Panc1 (cell line): ENCODE measurements around the gene GGCX. TPM values are rescaled to one million over a fixed set of nuclear protein-coding genes. Genes with fewer than 3 reads are reported as not detected.

Source experiments
- ATAC-seq: fragments of 200-7000 bp; cut with Tn5 transposase; 2 replicates; pipeline ENCODE4 v1.9.1; 2020; ENCODE audit warnings: mild to moderate bottlenecking, moderate library complexity
- BruUV-seq: library from RNA; stranded (reverse); fragments of 400-500 nt; replicated peaks from 2 replicates; lab custom pipeline; 2021; lab: Mats Ljungman, UMichigan
- CTCF ChIA-PET: fragments of 300-600 bp; sonication (Branson Sonifier 250); formaldehyde crosslinking; loops from one replicate; lab custom pipeline; 2022; ENCODE audit warnings: antibody characterized with exemption; lab: Charles Lee
- POLR2A ChIA-PET: fragments of 300-600 bp; sonication (Branson Sonifier 250); formaldehyde crosslinking; loops from one replicate; lab custom pipeline; 2022; ENCODE audit warnings: antibody characterized with exemption; lab: Charles Lee
- DNase-seq: peaks from one replicate; pipeline ENCODE4 v3.0.0-alpha.2; 2010; ENCODE audit warnings: low read depth, low spot score
- H3K27ac ChIP-seq: 2 replicates; pipeline ENCODE4 v1.5.1; 2011; ENCODE audit warnings: mild to moderate bottlenecking, low read length, inconsistent platforms
- H3K27me3 ChIP-seq: fragments of 200-500 bp; sonication (Bioruptor generic); 2 replicates; pipeline ENCODE4 v1.6.0; 2014; ENCODE audit warnings: low read length, inconsistent platforms; ENCODE audit not compliant: control insufficient read depth, insufficient read depth
- H3K36me3 ChIP-seq: fragments of 200-500 bp; sonication (Bioruptor generic); 2 replicates; pipeline ENCODE4 v1.5.1; 2014; ENCODE audit warnings: inconsistent platforms, mild to moderate bottlenecking, low read length, moderate library complexity; ENCODE audit not compliant: control insufficient read depth, insufficient read depth
- H3K4me1 ChIP-seq: 2 replicates; pipeline ENCODE4 v1.5.1; 2011; ENCODE audit warnings: inconsistent platforms, mild to moderate bottlenecking, low read length, moderate library complexity; ENCODE audit not compliant: control insufficient read depth, insufficient read depth
- H3K4me3 ChIP-seq, 2 experiments: 2 replicates each; pipeline ENCODE4 v1.5.1; 2011 to 2012; ENCODE audit warnings: low read depth in 2 of 2, low read length in 2 of 2, mild to moderate bottlenecking in 2 of 2, inconsistent platforms in 1 of 2, moderate library complexity in 1 of 2
- H3K9me3 ChIP-seq: fragments of 200-500 bp; sonication (Bioruptor generic); 2 replicates; pipeline ENCODE4 v1.5.1; 2014; ENCODE audit warnings: low read depth, mild to moderate bottlenecking, inconsistent platforms, low read length, moderate library complexity; ENCODE audit not compliant: control insufficient read depth, insufficient read depth
- CTCF ChIP-seq: fragments of 450-650 bp; IDR thresholded peaks from 2 replicates; pipeline ENCODE4 v1.5.1; 2017; ENCODE audit warnings: mild to moderate bottlenecking
- POLR2AphosphoS5 ChIP-seq: IDR thresholded peaks from 2 replicates; pipeline ENCODE4 v1.6.1; 2012; ENCODE audit warnings: mild to moderate bottlenecking, low read depth, low read length, moderate library complexity
- SIN3A ChIP-seq: IDR thresholded peaks from 2 replicates; pipeline ENCODE4 v1.6.1; 2012; ENCODE audit warnings: low read depth, mild to moderate bottlenecking, low read length, moderate library complexity, borderline replicate concordance; ENCODE audit not compliant: insufficient read depth
- TCF7L2 ChIP-seq: IDR thresholded peaks from 2 replicates; pipeline ENCODE4 v1.6.1; 2011; ENCODE audit warnings: mild to moderate bottlenecking, low read depth, low read length, inconsistent platforms
- in situ Hi-C: cut with HindIII; loops from 2 replicates; pipeline ENCODE4 v1.10.0; 2016; ENCODE audit warnings: low sequenced_read_pairs, low pct_unique_long_range_greater_than_20kb
- intact Hi-C: fragments of 100-400 bp; cut with micrococcal nuclease; formaldehyde crosslinking; loops from one replicate; pipeline ENCODE4 v1.10.0; 2022; ENCODE audit not compliant: unreplicated experiment
- total RNA-seq: library from RNA; stranded (reverse); gene quantifications from one replicate; pipeline ENCODE4 v1.2.1, GENCODE V29; 2021; ENCODE audit not compliant: unreplicated experiment
- TF ChIP-seq, protein P1 (sequence below), 2 experiments: IDR thresholded peaks; 2 replicates each; pipeline ENCODE4 v1.6.1; 2011 to 2012; ENCODE audit warnings: low read depth in 2 of 2, control low read depth in 1 of 2, low read length in 1 of 2, mild to moderate bottlenecking in 1 of 2, moderate library complexity in 1 of 2; ENCODE audit not compliant: insufficient read depth in 1 of 2

The GGCX gene
- total RNA-seq, 1 experiment from 2014 or later: 64.1 TPM

DNA sequence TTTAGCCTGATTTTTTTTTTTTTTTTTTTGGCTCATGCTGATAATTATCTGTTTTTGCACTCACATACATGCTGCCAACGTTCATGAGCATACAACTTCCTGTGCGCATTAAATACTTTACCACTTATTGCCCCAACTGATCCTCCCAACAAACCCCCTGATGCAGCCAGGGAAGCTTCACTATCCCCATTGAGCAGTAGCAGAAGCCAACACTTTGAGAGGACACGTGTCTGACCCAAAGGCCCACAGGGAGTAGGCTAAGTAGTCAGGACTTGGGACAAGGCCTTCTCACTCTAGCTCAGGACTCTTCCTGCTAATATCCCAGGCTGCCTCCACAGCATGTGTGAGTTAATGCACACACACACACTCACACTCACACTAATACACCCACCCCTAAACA is 58.6 kb downstream of the GGCX start:
- CTCF ChIA-PET: no interaction called here
- POLR2A ChIA-PET: no interaction called here
- H3K9me3 ChIP-seq: no peaks in the 10 kb centered on the region
- TF ChIP-seq, protein P1, sequence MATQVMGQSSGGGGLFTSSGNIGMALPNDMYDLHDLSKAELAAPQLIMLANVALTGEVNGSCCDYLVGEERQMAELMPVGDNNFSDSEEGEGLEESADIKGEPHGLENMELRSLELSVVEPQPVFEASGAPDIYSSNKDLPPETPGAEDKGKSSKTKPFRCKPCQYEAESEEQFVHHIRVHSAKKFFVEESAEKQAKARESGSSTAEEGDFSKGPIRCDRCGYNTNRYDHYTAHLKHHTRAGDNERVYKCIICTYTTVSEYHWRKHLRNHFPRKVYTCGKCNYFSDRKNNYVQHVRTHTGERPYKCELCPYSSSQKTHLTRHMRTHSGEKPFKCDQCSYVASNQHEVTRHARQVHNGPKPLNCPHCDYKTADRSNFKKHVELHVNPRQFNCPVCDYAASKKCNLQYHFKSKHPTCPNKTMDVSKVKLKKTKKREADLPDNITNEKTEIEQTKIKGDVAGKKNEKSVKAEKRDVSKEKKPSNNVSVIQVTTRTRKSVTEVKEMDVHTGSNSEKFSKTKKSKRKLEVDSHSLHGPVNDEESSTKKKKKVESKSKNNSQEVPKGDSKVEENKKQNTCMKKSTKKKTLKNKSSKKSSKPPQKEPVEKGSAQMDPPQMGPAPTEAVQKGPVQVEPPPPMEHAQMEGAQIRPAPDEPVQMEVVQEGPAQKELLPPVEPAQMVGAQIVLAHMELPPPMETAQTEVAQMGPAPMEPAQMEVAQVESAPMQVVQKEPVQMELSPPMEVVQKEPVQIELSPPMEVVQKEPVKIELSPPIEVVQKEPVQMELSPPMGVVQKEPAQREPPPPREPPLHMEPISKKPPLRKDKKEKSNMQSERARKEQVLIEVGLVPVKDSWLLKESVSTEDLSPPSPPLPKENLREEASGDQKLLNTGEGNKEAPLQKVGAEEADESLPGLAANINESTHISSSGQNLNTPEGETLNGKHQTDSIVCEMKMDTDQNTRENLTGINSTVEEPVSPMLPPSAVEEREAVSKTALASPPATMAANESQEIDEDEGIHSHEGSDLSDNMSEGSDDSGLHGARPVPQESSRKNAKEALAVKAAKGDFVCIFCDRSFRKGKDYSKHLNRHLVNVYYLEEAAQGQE (IDR thresholded peaks at IDR 0.05; ENCODE audit: insufficient read depth in 1 of 2, low read depth in 2 of 2, low read length in 1 of 2): no peak
- no peak for TF ChIP-seq CTCF
- TF ChIP-seq POLR2AphosphoS5: no peak
- H3K36me3 ChIP-seq: no peaks in the 10 kb centered on the region
- no peak overlapping the region for H3K4me3 ChIP-seq
- DNase-seq (no peak), ATAC-seq (no peak)
- intact Hi-C loops: no loop called here
- in situ Hi-C loops: no loop called here
- no peaks in the 10 kb centered on the region for H3K27me3 ChIP-seq
- H3K27ac ChIP-seq: peak overlapping the region; percentile 93
- H3K4me1 ChIP-seq: peaks cover 64% of the 10 kb centered on the region
- no TSS peak for BruUV-seq

GRCh38 chr2:85501248-85501647 is 60.0 kb downstream of the GGCX start:
- peaks cover 54% of the 10 kb centered on the region for H3K4me1 ChIP-seq
- DNase-seq (no peak), ATAC-seq (no peak)
- in situ Hi-C loops (no loop called here), intact Hi-C loops (no loop called here)
- CTCF ChIA-PET: no interaction called here
- TF ChIP-seq CTCF (no peak), POLR2AphosphoS5 (no peak), SIN3A (no peak), TCF7L2 (no peak)
- TF ChIP-seq, protein P1 (IDR thresholded peaks at IDR 0.05; ENCODE audit: insufficient read depth in 1 of 2, low read depth in 2 of 2, low read length in 1 of 2): no peak
- BruUV-seq: no TSS peak
- no peaks in the 10 kb centered on the region for H3K36me3 ChIP-seq
- POLR2A ChIA-PET: no interaction called here
- peak overlapping the region; percentile 93 for H3K27ac ChIP-seq
- H3K27me3 ChIP-seq: no peaks in the 10 kb centered on the region
- H3K9me3 ChIP-seq: no peaks in the 10 kb centered on the region
- no peak overlapping the region for H3K4me3 ChIP-seq
